B cell (primary cell): ENCODE results near the gene ARHGAP4. TPM values are rescaled to one million over a fixed set of nuclear protein-coding genes. Genes with fewer than 3 reads are reported as not detected.
A peak's percentile ranks its signal among the peaks of the same experiment; 100 is the strongest.

Experiments used
- ATAC-seq: fragments of 200-7000 bp; cut with Tn5 transposase; one replicate; pipeline ENCODE4 v1.10.0; 2021; ENCODE audit warnings: low read depth, mild to moderate bottlenecking, moderate number of reproducible peaks, moderate library complexity
- CTCF ChIA-PET: fragments of 350-600 bp; sonication (Branson Sonifier 250); formaldehyde crosslinking; loops from one replicate; lab custom pipeline; 2021; ENCODE audit warnings: antibody characterized with exemption, inconsistent platforms; lab: Charles Lee
- POLR2A ChIA-PET: fragments of 350-600 bp; sonication (Branson Sonifier 250); formaldehyde crosslinking; loops from one replicate; lab custom pipeline; 2021; ENCODE audit warnings: antibody characterized with exemption; lab: Charles Lee
- DNase-seq: peaks from one replicate; pipeline ENCODE4 v3.0.0; 2013
- H2AFZ ChIP-seq: 2 replicates; pipeline ENCODE4 v1.6.1; 2012; ENCODE audit warnings: mild to moderate bottlenecking, low read depth, low read length; ENCODE audit not compliant: insufficient read depth, poor library complexity, severe bottlenecking
- H3K27ac ChIP-seq, 2 donors: 1 replicate in 1 of 2; 2 replicates in 1 of 2; pipeline ENCODE4 v1.5.1; 2012 to 2013; ENCODE audit warnings: low read length in 2 of 2, mild to moderate bottlenecking in 2 of 2, moderate library complexity in 1 of 2
- H3K27me3 ChIP-seq, 4 experiments: fragments of 200-600 bp in 1 of 4; sonication (generic) in 1 of 4; replicated peaks in 1 of 4; 1 replicate in 2 of 4; 2 replicates in 2 of 4; pipeline versions ENCODE4 v1.6.1 to v1.7.0; 2013 to 2016; ENCODE audit warnings: low read length in 3 of 4, mild to moderate bottlenecking in 2 of 4, mixed read lengths in 1 of 4, moderate library complexity in 1 of 4; ENCODE audit not compliant: insufficient read depth in 4 of 4, control insufficient read depth in 3 of 4; ENCODE audit errors: control extremely low read depth in 1 of 4
- H3K36me3 ChIP-seq, 2 experiments: replicated peaks in 1 of 2; 1 replicate in 1 of 2; 2 replicates in 1 of 2; pipeline versions ENCODE4 v1.6.1 to v1.7.1; 2013; ENCODE audit warnings: low read length in 1 of 2; ENCODE audit not compliant: insufficient read depth in 2 of 2, control insufficient read depth in 1 of 2; ENCODE audit errors: control extremely low read depth in 1 of 2, extremely low read depth in 1 of 2
- H3K4me1 ChIP-seq, 2 donors: fragments of 200-600 bp in 1 of 2; sonication (generic) in 1 of 2; 1 replicate in 1 of 2; 2 replicates in 1 of 2; pipeline versions ENCODE4 v1.5.1 to v1.6.1; 2013 to 2017; ENCODE audit warnings: low read length in 2 of 2; ENCODE audit not compliant: control insufficient read depth in 2 of 2, insufficient read depth in 2 of 2
- H3K4me2 ChIP-seq: replicated peaks from 2 replicates; pipeline ENCODE3; 2012; ENCODE audit warnings: mild to moderate bottlenecking, low read depth, low read length; ENCODE audit not compliant: poor library complexity, severe bottlenecking
- H3K4me3 ChIP-seq, 5 experiments: fragments of 200-600 bp in 1 of 5; sonication (generic) in 1 of 5; 1 replicate in 3 of 5; 2 replicates in 2 of 5; pipeline versions ENCODE4 v1.5.1 to v1.7.0; 2011 to 2016; ENCODE audit warnings: low read length in 4 of 5, mild to moderate bottlenecking in 4 of 5, low read depth in 2 of 5, control low read depth in 1 of 5, moderate library complexity in 1 of 5; ENCODE audit not compliant: insufficient read depth in 1 of 5; ENCODE audit errors: control extremely low read depth in 1 of 5, extremely low read depth in 1 of 5
- H3K79me2 ChIP-seq: fragments of 200-600 bp; sonication (generic); one replicate; pipeline ENCODE4 v1.6.0; 2016; ENCODE audit warnings: low read length; ENCODE audit not compliant: control insufficient read depth, insufficient read depth
- H3K9ac ChIP-seq: fragments of 200-600 bp; sonication (generic); 2 replicates; pipeline ENCODE4 v1.6.1; 2017; ENCODE audit warnings: mild to moderate bottlenecking, low read length, moderate library complexity
- H3K9me3 ChIP-seq, 3 donors: one replicate each; pipeline versions ENCODE4 v1.6.1 to v1.7.1; 2013; ENCODE audit warnings: low read length in 2 of 3; ENCODE audit not compliant: control insufficient read depth in 2 of 3, insufficient read depth in 1 of 3; ENCODE audit errors: control extremely low read depth in 1 of 3
- H4K20me1 ChIP-seq: 2 replicates; pipeline ENCODE4 v1.6.0; 2012; ENCODE audit warnings: mild to moderate bottlenecking, low read length; ENCODE audit not compliant: insufficient read depth, control insufficient read depth, poor library complexity, severe bottlenecking
- H3K27ac Mint-ChIP-seq: one replicate; pipeline ENCODE4 v1.8.0; 2021; ENCODE audit warnings: mixed read lengths
- H3K27me3 Mint-ChIP-seq: one replicate; pipeline ENCODE4 v1.8.0; 2021; ENCODE audit warnings: mixed read lengths
- H3K4me1 Mint-ChIP-seq: one replicate; pipeline ENCODE4 v1.8.0; 2021; ENCODE audit warnings: mixed read lengths
- H3K4me3 Mint-ChIP-seq: one replicate; pipeline ENCODE4 v1.8.0; 2021; ENCODE audit warnings: mixed read lengths
- H3K9me3 Mint-ChIP-seq: one replicate; pipeline ENCODE4 v1.8.0; 2022; ENCODE audit warnings: mixed read lengths; ENCODE audit not compliant: insufficient read depth
- CTCF ChIP-seq: fragments of 200-600 bp; IDR thresholded peaks from one replicate; pipeline ENCODE4 v1.8.0; 2022; ENCODE audit warnings: antibody characterized with exemption, mild to moderate bottlenecking
- EZH2 ChIP-seq: IDR thresholded peaks from 2 replicates; pipeline ENCODE4 v1.6.1; 2012; ENCODE audit warnings: borderline replicate concordance, low read depth, mild to moderate bottlenecking, moderate library complexity, low read length; ENCODE audit not compliant: insufficient read depth, poor library complexity, severe bottlenecking
- WGBS: methylation state at CpG from one replicate; pipeline ENCODE4 v1.1.5; 2013; ENCODE audit warnings: missing lambda C conversion rate; ENCODE audit not compliant: insufficient coverage; 5-methylcytosine and 5-hydroxymethylcytosine counted together
- intact Hi-C: fragments of 100-400 bp; cut with micrococcal nuclease; formaldehyde crosslinking; loops from one replicate; pipeline ENCODE4 v1.10.0; 2022
- polyA plus RNA-seq: library from polyadenylated mRNA; depleted of rRNA; stranded (reverse); fragments of >200 nt; gene quantifications from 2 replicates; pipeline ENCODE4 v1.2.3, GENCODE V29; 2012
- total RNA-seq, 2 donors: library from RNA; stranded (reverse); fragments of 120-200 nt in 1 of 2; gene quantifications; 1 replicate in 1 of 2; 2 replicates in 1 of 2; pipeline versions ENCODE4 v1.2.3 to v1.2.4, GENCODE V29; 2013 to 2022

Gene ARHGAP4
- total and polyA plus RNA-seq, 2 donors (not counting 1 experiment from before 2014, with no cell fraction given), result 242 to 711 TPM

- H3K4me1 Mint-ChIP-seq, result peaks cover 21% of the 10 kb centered on the region
- intact Hi-C loops, result loop anchor here (5.0 kb wide), 3 partner anchors 32 to 402 kb away; partner anchors contain the start of gene EMD
- H3K4me2 ChIP-seq, result peak overlapping the region; percentile 70
- no peak for TF ChIP-seq CTCF
- no peak overlapping the region for H3K4me3 ChIP-seq
- H3K27me3 Mint-ChIP-seq, result no peaks in the 10 kb centered on the region
- H3K4me3 Mint-ChIP-seq, result peak overlapping the region; percentile 32
- POLR2A ChIA-PET, result interaction anchor here (0.7 to 1.5 kb wide), 2 partner anchors 47 to 48 kb away, joined by 4 to 9 read pairs; partner anchors contain the start of gene ARHGAP4
- no peak overlapping the region for H3K9ac ChIP-seq
- no peak for DNase-seq
- peak overlapping the region in 1 of 2 donors; percentile 100 for H3K27ac ChIP-seq
- peak overlapping the region; percentile 59 for H3K27ac Mint-ChIP-seq
- no peaks in the 10 kb centered on the region for H4K20me1 ChIP-seq
- H3K27me3 ChIP-seq, result no peaks in the 10 kb centered on the region
- ATAC-seq, result no peak
- peaks cover 16% of the 10 kb centered on the region for H3K79me2 ChIP-seq
- no peaks in the 10 kb centered on the region for H3K9me3 Mint-ChIP-seq
- no peaks in the 10 kb centered on the region for H3K36me3 ChIP-seq
- H3K9me3 ChIP-seq, result no peaks in the 10 kb centered on the region
- H2AFZ ChIP-seq, result no peak overlapping the region
- CTCF ChIA-PET, result interaction anchor here (1.7 kb wide), 1 partner anchor 39 kb away, joined by 12 read pairs; no protein-coding TSS in a partner anchor
- WGBS, result 72% methylated on average over 3 of the region's 3 CpGs
- H3K4me1 ChIP-seq, result peaks cover 16 to 21% of the 10 kb centered on the region in 2 donors
These were observed 48.7 kb upstream of the ARHGAP4 start for GRCh38 chrX:153974726-153975286.

GRCh38 chrX:153974003-153974725, 48.1 kb upstream of the ARHGAP4 start:
- Histone ChIP-seq H2AFZ (no peak overlapping the region), H3K4me2 (peak overlapping the region; percentile 70), H3K79me2 (peaks cover 22% of the 10 kb centered on the region), H3K36me3 (no peaks in the 10 kb centered on the region), H3K9me3 (no peaks in the 10 kb centered on the region), H3K27me3 (no peaks in the 10 kb centered on the region), H3K9ac (no peak overlapping the region), H3K4me3 (no peak overlapping the region), H3K27ac (peak overlapping the region; percentile 29 to 100), H3K4me1 (peaks cover 22 to 26% of the 10 kb centered on the region in 2 donors), H4K20me1 (peaks cover 6% of the 10 kb centered on the region)
- H3K4me3 Mint-ChIP-seq, result peak overlapping the region; percentile 92
- ChIA-PET CTCF (interaction anchor here (0.6 to 1.7 kb wide), 3 partner anchors 32 to 218 kb away, joined by 3 to 12 read pairs (median 5); no protein-coding TSS in a partner anchor), POLR2A (interaction anchor here (0.6 to 1.5 kb wide), 2 partner anchors 48 to 397 kb away, joined by 3 to 4 read pairs; partner anchors contain the start of gene ARHGAP4)
- peaks cover 26% of the 10 kb centered on the region for H3K4me1 Mint-ChIP-seq
- H3K9me3 Mint-ChIP-seq, result no peaks in the 10 kb centered on the region
- no peaks in the 10 kb centered on the region for H3K27me3 Mint-ChIP-seq
- peak overlapping the region; percentile 94 for H3K27ac Mint-ChIP-seq
- intact Hi-C loops, result loop anchor here (5.0 kb wide), 3 partner anchors 33 to 403 kb away; partner anchors contain the start of gene EMD
- ATAC-seq (no peak), DNase-seq (peak; percentile 18)
- 74% methylated on average over 13 of the region's 14 CpGs for WGBS
- TF ChIP-seq CTCF, result no peak
- TF ChIP-seq EZH2, result no peak
